A172 (cell line): ENCODE results near the gene APLNR. TPM values are rescaled to one million over a fixed set of nuclear protein-coding genes. Genes with fewer than 3 reads are reported as not detected.

ENCODE experiments used
- total RNA-seq: library from RNA; depleted of rRNA; stranded (reverse); fragments of >200 nt; shearing (Covaris generic); gene quantifications from 2 replicates; pipeline ENCODE4 v1.2.3, GENCODE V29; 2014; rRNA removed

Gene APLNR
- total RNA-seq, 1 experiment from 2014 or later, result 0.03 TPM

Other genes starting within 250 kb of the APLNR start
- gene OR5AK2, start 248.3 kb downstream of the APLNR start, total RNA-seq, result not detected in 2 replicates
- not detected in 2 replicates for gene LRRC55, start 55.3 kb downstream of the APLNR start, total RNA-seq
- gene TNKS1BP1, start 87.7 kb upstream of the APLNR start, total RNA-seq, result 43.8 and 50.8 TPM in 2 replicates
- 146 and 167 TPM in 2 replicates for gene SSRP1, start 98.6 kb upstream of the APLNR start, total RNA-seq
- not detected in 2 replicates for gene P2RX3, start 101.1 kb upstream of the APLNR start, total RNA-seq
- not detected in 2 replicates for gene PRG3, start 143.9 kb upstream of the APLNR start, total RNA-seq
- gene PRG2, start 153.4 kb upstream of the APLNR start, total RNA-seq, result not detected in 2 replicates
- gene SLC43A3, start 189.9 kb upstream of the APLNR start, total RNA-seq, result 18.4 and 20.5 TPM in 2 replicates
- 0.64 and 1.6 TPM in 2 replicates for gene RTN4RL2, start 223.3 kb upstream of the APLNR start, total RNA-seq